GM19397 (cell line): ENCODE results near the gene ARID1B.
A peak's percentile ranks its signal among the peaks of the same experiment; 100 is the strongest.

ENCODE experiments used
- ATAC-seq: cut with Tn5 transposase; IDR thresholded peaks from one replicate; pipeline ENCODE4 v1.9.1; 2021; ENCODE audit warnings: mild to moderate bottlenecking, moderate library complexity; ENCODE audit not compliant: unreplicated experiment

Gene ARID1B

GRCh38 chr6:157217894-157218370 is 440.8 kb downstream of the ARID1B start:
- no peak for ATAC-seq

- ATAC-seq: no peak
Measured at GRCh38 chr6:157218371-157219198, 441.4 kb downstream of the ARID1B start.

- ATAC-seq: no peak
Measured at GRCh38 chr6:157219201-157220200, 442.3 kb downstream of the ARID1B start.

GRCh38 chr6:157220485-157220884 is 443.3 kb downstream of the ARID1B start:
- ATAC-seq: no peak

- ATAC-seq: no peak
Measured at GRCh38 chr6:157221049-157221816, 444.1 kb downstream of the ARID1B start.

- no peak for ATAC-seq
Measured at GRCh38 chr6:157221817-157222175, 444.6 kb downstream of the ARID1B start.

GRCh38 chr6:157222201-157222981 is 445.2 kb downstream of the ARID1B start:
- ATAC-seq: no peak

- peak; percentile 43 for ATAC-seq
Measured at GRCh38 chr6:157223021-157223430, 445.8 kb downstream of the ARID1B start.

- no peak for ATAC-seq
Measured at GRCh38 chr6:157223511-157223910, 446.3 kb downstream of the ARID1B start.

- ATAC-seq: no peak
Measured at GRCh38 chr6:157224178-157224950, 447.2 kb downstream of the ARID1B start.

- ATAC-seq: no peak
Measured at GRCh38 chr6:157224951-157225574, 447.9 kb downstream of the ARID1B start.

GRCh38 chr6:157225575-157225995 is 448.4 kb downstream of the ARID1B start:
- ATAC-seq: no peak

GRCh38 chr6:157226026-157226625 is 448.9 kb downstream of the ARID1B start:
- no peak for ATAC-seq

- ATAC-seq: no peak
Measured at GRCh38 chr6:157226761-157227160, 449.6 kb downstream of the ARID1B start.

GRCh38 chr6:157227202-157228166 is 450.3 kb downstream of the ARID1B start:
- ATAC-seq: no peak

- no peak for ATAC-seq
Measured at GRCh38 chr6:157228426-157229131, 451.4 kb downstream of the ARID1B start.
